WTC11 (cell line): ENCODE results near the gene FKBP1A. TPM values are rescaled to one million over a fixed set of nuclear protein-coding genes. Genes with fewer than 3 reads are reported as not detected.

ENCODE experiments used
- ATAC-seq: fragments of 200-7000 bp; cut with Tn5 transposase; 2 replicates; pipeline ENCODE4 v1.10.0; 2021; ENCODE audit warnings: mild to moderate bottlenecking, moderate library complexity
- CTCF ChIA-PET: fragments of 300-600 bp; sonication (Branson Sonifier 250); formaldehyde crosslinking; loops from one replicate; lab custom pipeline; 2021; ENCODE audit warnings: antibody characterized with exemption; lab: Charles Lee
- POLR2A ChIA-PET: fragments of 350-600 bp; sonication (Branson Sonifier 250); formaldehyde crosslinking; loops from one replicate; lab custom pipeline; 2021; ENCODE audit warnings: antibody characterized with exemption; lab: Charles Lee
- DNase-seq: peaks from one replicate; pipeline ENCODE4 v3.0.0; 2021; ENCODE audit warnings: low spot score
- H3K27ac Mint-ChIP-seq: 2 replicates; pipeline ENCODE4 v1.8.0; 2021; ENCODE audit warnings: mixed read lengths
- H3K27me3 Mint-ChIP-seq: 2 replicates; pipeline ENCODE4 v1.8.0; 2021; ENCODE audit warnings: low read depth, mild to moderate bottlenecking, moderate library complexity, mixed read lengths
- H3K36me3 Mint-ChIP-seq: 2 replicates; pipeline ENCODE4 v1.8.0; 2021; ENCODE audit warnings: mixed read lengths
- H3K4me1 Mint-ChIP-seq: 2 replicates; pipeline ENCODE4 v1.8.0; 2022; ENCODE audit warnings: mixed read lengths
- H3K4me3 Mint-ChIP-seq: 2 replicates; pipeline ENCODE4 v1.8.0; 2021; ENCODE audit warnings: mild to moderate bottlenecking, moderate library complexity, mixed read lengths
- H3K9me3 Mint-ChIP-seq: 2 replicates; pipeline ENCODE4 v1.8.0; 2021; ENCODE audit warnings: mixed read lengths
- AFF4 ChIP-seq: sonication (generic); formaldehyde crosslinking; IDR thresholded peaks from 2 replicates; pipeline ENCODE4 v1.8.1; 2023; ENCODE audit warnings: mild to moderate bottlenecking, missing genetic modification reagents, borderline replicate concordance
- CREM ChIP-seq: sonication (generic); formaldehyde crosslinking; IDR thresholded peaks from 2 replicates; pipeline ENCODE4 v1.8.1; 2022; ENCODE audit warnings: mild to moderate bottlenecking, missing genetic modification reagents, moderate library complexity
- CTCF ChIP-seq: fragments of 200-600 bp; IDR thresholded peaks from 2 replicates; pipeline ENCODE4 v1.8.0; 2022; ENCODE audit warnings: antibody characterized with exemption
- E2F5 ChIP-seq: sonication (generic); formaldehyde crosslinking; IDR thresholded peaks from 2 replicates; pipeline ENCODE4 v1.8.1; 2022; ENCODE audit warnings: mild to moderate bottlenecking, moderate library complexity, missing genetic modification reagents
- FOXP1 ChIP-seq: sonication (generic); formaldehyde crosslinking; IDR thresholded peaks from 2 replicates; pipeline ENCODE4 v1.8.0; 2022; ENCODE audit warnings: missing genetic modification reagents, mild to moderate bottlenecking, moderate library complexity, borderline replicate concordance
- FOXP4 ChIP-seq: sonication (generic); formaldehyde crosslinking; IDR thresholded peaks from 2 replicates; pipeline ENCODE4 v1.8.0; 2022; ENCODE audit warnings: mild to moderate bottlenecking, missing genetic modification reagents
- GTF2I ChIP-seq: fragments of 250-450 bp; sonication (Bioruptor Pico); conservative IDR thresholded peaks from 2 replicates; pipeline ENCODE4 v1.4.0; 2021; ENCODE audit warnings: mild to moderate bottlenecking
- HMGA2 ChIP-seq: fragments of 250-450 bp; sonication (Bioruptor Pico); IDR thresholded peaks from 2 replicates; pipeline ENCODE4 v1.4.0; 2021; ENCODE audit warnings: mild to moderate bottlenecking, moderate library complexity
- JUN ChIP-seq: sonication (generic); formaldehyde crosslinking; IDR thresholded peaks from 2 replicates; pipeline ENCODE4 v1.8.0; 2023; ENCODE audit warnings: mild to moderate bottlenecking, missing genetic modification reagents
- NR3C1 ChIP-seq: sonication (generic); formaldehyde crosslinking; conservative IDR thresholded peaks from 2 replicates; pipeline ENCODE4 v1.8.1; 2023; ENCODE audit warnings: low read depth, mild to moderate bottlenecking, missing genetic modification reagents
- PREB ChIP-seq: sonication (generic); formaldehyde crosslinking; IDR thresholded peaks from 2 replicates; pipeline ENCODE4 v1.8.1; 2022; ENCODE audit warnings: mild to moderate bottlenecking, missing genetic modification reagents, moderate library complexity, borderline replicate concordance
- RELA ChIP-seq: sonication (generic); formaldehyde crosslinking; IDR thresholded peaks from 2 replicates; pipeline ENCODE4 v1.8.1; 2022; ENCODE audit warnings: missing genetic modification reagents, mild to moderate bottlenecking, borderline replicate concordance
- SOX15 ChIP-seq: fragments of 250-450 bp; sonication (Bioruptor Pico); IDR thresholded peaks from 2 replicates; pipeline ENCODE4 v1.9.0; 2021; ENCODE audit warnings: mild to moderate bottlenecking
- TCF7 ChIP-seq: sonication (generic); formaldehyde crosslinking; IDR thresholded peaks from 2 replicates; pipeline ENCODE4 v1.8.0; 2022; ENCODE audit warnings: mild to moderate bottlenecking, low read depth, missing genetic modification reagents, moderate library complexity
- TEAD4 ChIP-seq: sonication (generic); formaldehyde crosslinking; IDR thresholded peaks from 2 replicates; pipeline ENCODE4 v1.8.0; 2022; ENCODE audit warnings: mild to moderate bottlenecking, missing genetic modification reagents
- USF1 ChIP-seq: sonication (generic); formaldehyde crosslinking; IDR thresholded peaks from 2 replicates; pipeline ENCODE4 v1.8.0; 2022; ENCODE audit warnings: mild to moderate bottlenecking, missing genetic modification reagents
- USF2 ChIP-seq: sonication (generic); formaldehyde crosslinking; IDR thresholded peaks from 2 replicates; pipeline ENCODE4 v1.8.1; 2023; ENCODE audit warnings: mild to moderate bottlenecking, missing genetic modification reagents, moderate library complexity
- ZNF121 ChIP-seq: sonication (generic); formaldehyde crosslinking; IDR thresholded peaks from 2 replicates; pipeline ENCODE4 v1.8.0; 2023; ENCODE audit warnings: missing genetic modification reagents
- ZNF138 ChIP-seq: sonication (generic); formaldehyde crosslinking; conservative IDR thresholded peaks from 2 replicates; pipeline ENCODE4 v1.8.1; 2022; ENCODE audit warnings: mild to moderate bottlenecking, moderate library complexity, missing genetic modification reagents
- ZNF281 ChIP-seq: sonication (generic); formaldehyde crosslinking; IDR thresholded peaks from 2 replicates; pipeline ENCODE4 v1.8.0; 2023; ENCODE audit warnings: mild to moderate bottlenecking, missing genetic modification reagents
- ZNF396 ChIP-seq: fragments of 250-450 bp; sonication (Bioruptor Pico); IDR thresholded peaks from 2 replicates; pipeline ENCODE4 v1.8.0; 2021; ENCODE audit warnings: mild to moderate bottlenecking, moderate library complexity, borderline replicate concordance
- ZNF671 ChIP-seq: fragments of 250-450 bp; sonication (Bioruptor Pico); IDR thresholded peaks from 2 replicates; pipeline ENCODE4 v1.8.0; 2021; ENCODE audit warnings: mild to moderate bottlenecking
- total RNA-seq: library from RNA; stranded (reverse); gene quantifications from 3 replicates; pipeline ENCODE4 v1.2.3, GENCODE V29; 2021

FKBP1A gene
- total RNA-seq, 1 experiment from 2014 or later, result 218 TPM

- Mint-ChIP-seq H3K36me3 (peaks cover 38% of the 10 kb centered on the region), H3K4me3 (no peak overlapping the region), H3K9me3 (no peaks in the 10 kb centered on the region; the same call in 1 of the 2 replicates), H3K27me3 (no peaks in the 10 kb centered on the region), H3K4me1 (no peaks in the 10 kb centered on the region), H3K27ac (no peak overlapping the region)
- POLR2A ChIA-PET, result no interaction called here
- no peak for ATAC-seq
- TF ChIP-seq USF2 (CRISPR knock-in tag), result no peak
- no peak for TF ChIP-seq TCF7
- TF ChIP-seq ZNF671 (CRISPR knock-in tag), result no peak
- TF ChIP-seq CREM, result no peak
- no peak for TF ChIP-seq RELA (CRISPR knock-in tag)
- TF ChIP-seq FOXP4 (CRISPR knock-in tag), result no peak
- TF ChIP-seq AFF4 (CRISPR knock-in tag), result no peak
- no peak for TF ChIP-seq NR3C1 (CRISPR knock-in tag)
- no peak for TF ChIP-seq SOX15
- no peak for TF ChIP-seq ZNF121
- TF ChIP-seq USF1, result no peak
- TF ChIP-seq PREB (CRISPR knock-in tag), result no peak
- DNase-seq, result no peak
- CTCF ChIA-PET, result no interaction called here
Observed at GRCh38 chr20:1363522-1363921, 29.3 kb downstream of the FKBP1A start.

GRCh38 chr20:1362484-1362883, 30.4 kb downstream of the FKBP1A start:
- Mint-ChIP-seq H3K9me3 (no peaks in the 10 kb centered on the region; the same call in 1 of the 2 replicates), H3K27me3 (no peaks in the 10 kb centered on the region), H3K36me3 (peaks cover 36% of the 10 kb centered on the region), H3K27ac (no peak overlapping the region), H3K4me1 (no peaks in the 10 kb centered on the region), H3K4me3 (no peak overlapping the region)
- DNase-seq (no peak), ATAC-seq (no peak)
- CTCF ChIA-PET, result interaction anchor here (0.7 kb wide), 1 partner anchor 160 kb away, joined by 7 read pairs; no protein-coding TSS in a partner anchor
- POLR2A ChIA-PET, result no interaction called here
- TF ChIP-seq FOXP1, result no peak
- TF ChIP-seq NR3C1 (CRISPR knock-in tag), result no peak
- TF ChIP-seq HMGA2 (CRISPR knock-in tag), result no peak
- no peak for TF ChIP-seq JUN (CRISPR knock-in tag)
- TF ChIP-seq ZNF138 (CRISPR knock-in tag), result no peak
- no peak for TF ChIP-seq TEAD4 (CRISPR knock-in tag)
- TF ChIP-seq CTCF, result no peak
- no peak for TF ChIP-seq E2F5 (CRISPR knock-in tag)
- no peak for TF ChIP-seq GTF2I
- no peak for TF ChIP-seq ZNF396 (CRISPR knock-in tag)
- TF ChIP-seq ZNF281 (CRISPR knock-in tag), result no peak
